MCF 10A (cell line): ENCODE results near the gene BAG5. TPM values are rescaled to one million over a fixed set of nuclear protein-coding genes. Genes with fewer than 3 reads are reported as not detected.

Experiments used
- BruUV-seq: library from RNA; stranded (reverse); fragments of 400-500 nt; replicated peaks from 2 replicates; lab custom pipeline; 2021; lab: Mats Ljungman, UMichigan
- CTCF ChIA-PET: fragments of 300-600 bp; sonication (Branson Sonifier 250); formaldehyde crosslinking; extraction: SDS; loops from one replicate; lab custom pipeline; 2021; ENCODE audit warnings: antibody characterized with exemption, inconsistent platforms; lab: Yijun Ruan, JAX
- POLR2A ChIA-PET: fragments of 300-600, 350-650 bp; sonication (Branson Sonifier 250); formaldehyde crosslinking; extraction: SDS; loops from one replicate; lab custom pipeline; 2020; ENCODE audit warnings: antibody characterized with exemption, inconsistent platforms; lab: Yijun Ruan, JAX
- DNase-seq: peaks from one replicate; pipeline ENCODE4 v3.0.0-alpha.2; 2018; ENCODE audit not compliant: unreplicated experiment
- H3K27ac Mint-ChIP-seq: one replicate; pipeline ENCODE4 v1.8.0; 2022; ENCODE audit warnings: mild to moderate bottlenecking, low read depth, mixed read lengths; ENCODE audit not compliant: unreplicated experiment
- H3K27me3 Mint-ChIP-seq: one replicate; pipeline ENCODE4 v1.8.0; 2022; ENCODE audit warnings: mixed read lengths; ENCODE audit not compliant: insufficient read depth, unreplicated experiment
- H3K36me3 Mint-ChIP-seq: one replicate; pipeline ENCODE4 v1.8.0; 2022; ENCODE audit warnings: mild to moderate bottlenecking, moderate library complexity, mixed read lengths; ENCODE audit not compliant: insufficient read depth, unreplicated experiment
- H3K4me1 Mint-ChIP-seq: one replicate; pipeline ENCODE4 v1.8.0; 2022; ENCODE audit warnings: mixed read lengths; ENCODE audit not compliant: insufficient read depth, unreplicated experiment
- H3K4me3 Mint-ChIP-seq: one replicate; pipeline ENCODE4 v1.8.0; 2022; ENCODE audit warnings: mild to moderate bottlenecking, moderate library complexity, mixed read lengths; ENCODE audit not compliant: unreplicated experiment
- H3K9me3 Mint-ChIP-seq: one replicate; pipeline ENCODE4 v1.8.0; 2022; ENCODE audit warnings: mixed read lengths; ENCODE audit not compliant: unreplicated experiment
- CTCF ChIP-seq: fragments of 200-600 bp; IDR thresholded peaks from one replicate; pipeline ENCODE4 v1.8.0; 2022; ENCODE audit warnings: antibody characterized with exemption, mild to moderate bottlenecking; ENCODE audit not compliant: unreplicated experiment
- intact Hi-C: fragments of 100-400 bp; cut with micrococcal nuclease; formaldehyde crosslinking; loops from 2 replicates; pipeline ENCODE4 v1.14.1; 2022
- total RNA-seq: library from RNA; stranded (reverse); gene quantifications from 2 replicates; pipeline ENCODE4 v1.2.3, GENCODE V29; 2022

The BAG5 gene
- total RNA-seq, 1 experiment from 2014 or later, result 30.9 TPM

GRCh38 chr14:103507751-103508150 lies 54.7 kb downstream of the BAG5 start:
- ChIA-PET CTCF (interaction anchor here (0.9 to 2.2 kb wide), 2 partner anchors 11 to 118 kb away, joined by 3 to 10 read pairs; no protein-coding TSS in a partner anchor), POLR2A (no interaction called here)
- no TSS peak for BruUV-seq
- no peak overlapping the region for H3K27ac Mint-ChIP-seq
- peaks cover 6% of the 10 kb centered on the region for H3K4me1 Mint-ChIP-seq
- H3K9me3 Mint-ChIP-seq, result no peaks in the 10 kb centered on the region
- intact Hi-C loops, result no loop called here
- TF ChIP-seq CTCF, result no peak
- DNase-seq, result no peak
- no peak overlapping the region for H3K4me3 Mint-ChIP-seq
- no peaks in the 10 kb centered on the region for H3K27me3 Mint-ChIP-seq
- H3K36me3 Mint-ChIP-seq, result peaks cover 89% of the 10 kb centered on the region

Other genes with a start within 250 kb of the BAG5 start
- 149 and 327 TPM in 2 replicates for gene EIF5, start 228.4 kb downstream of the BAG5 start, total RNA-seq
- gene MARK3, start 177.2 kb downstream of the BAG5 start, total RNA-seq, result 102 and 130 TPM in 2 replicates
- gene CKB, start 39.8 kb downstream of the BAG5 start, total RNA-seq, result 5.7 and 8.5 TPM in 2 replicates
- gene TRMT61A, start 33.5 kb downstream of the BAG5 start, total RNA-seq, result 10.2 and 15.8 TPM in 2 replicates
- 68.9 and 70.8 TPM in 2 replicates for gene COA8, start 303 bp upstream of the BAG5 start, total RNA-seq
- 216 and 220 TPM in 2 replicates for gene KLC1, start 66.6 kb upstream of the BAG5 start, total RNA-seq
- gene XRCC3, start 152.8 kb upstream of the BAG5 start, total RNA-seq, result 9.4 and 17.5 TPM in 2 replicates
- gene ZFYVE21, start 153.2 kb upstream of the BAG5 start, total RNA-seq, result 28.6 and 35.5 TPM in 2 replicates